ENCODE data around the gene F5.

F5 gene

GRCh38 chr1:169586395-169587255 lies at the start of gene F5:
TSS of gene F5 (minus strand) at chr1:169586481. CDS start at chr1:169586386, 95 bp downstream.
- no peak for DNase-seq

- DNase-seq: no peak
Observed at GRCh38 chr1:169634877-169635276, 48.6 kb upstream of the F5 start.

- no peak for DNase-seq
Observed at GRCh38 chr1:169634145-169634544, 47.9 kb upstream of the F5 start.

GRCh38 chr1:169631249-169631648 lies 45.0 kb upstream of the F5 start:
- no peak for DNase-seq

GRCh38 chr1:169630006-169630405 lies 43.7 kb upstream of the F5 start, which contains the start of gene SELP:
TSS of gene SELP (minus strand) at chr1:169630124. CDS start at chr1:169630074, 50 bp downstream.
- no peak for DNase-seq

GRCh38 chr1:169624912-169625311 lies 38.6 kb upstream of the F5 start:
- no peak for DNase-seq

- no peak for DNase-seq
Observed at GRCh38 chr1:169624122-169624521, 37.8 kb upstream of the F5 start.

- no peak for DNase-seq
Observed at GRCh38 chr1:169623132-169623926, 37.0 kb upstream of the F5 start.

- DNase-seq: no peak
Observed at GRCh38 chr1:169620565-169620964, 34.3 kb upstream of the F5 start.

- no peak for DNase-seq
Observed at GRCh38 chr1:169618367-169618766, 32.1 kb upstream of the F5 start.

- no peak for DNase-seq
Observed at GRCh38 chr1:169615803-169616202, 29.5 kb upstream of the F5 start.

GRCh38 chr1:169610858-169611257 lies 24.6 kb upstream of the F5 start:
- no peak for DNase-seq

GRCh38 chr1:169610108-169610507 lies 23.8 kb upstream of the F5 start:
- no peak for DNase-seq

- no peak for DNase-seq
Observed at GRCh38 chr1:169608226-169608625, 21.9 kb upstream of the F5 start.

GRCh38 chr1:169604781-169605560 lies 18.7 kb upstream of the F5 start:
- DNase-seq: no peak

GRCh38 chr1:169601096-169601881 lies 15.0 kb upstream of the F5 start:
- no peak for DNase-seq

- DNase-seq: no peak
Observed at GRCh38 chr1:169595764-169596711, 9.8 kb upstream of the F5 start.

GRCh38 chr1:169594391-169594790 lies 8.1 kb upstream of the F5 start:
- DNase-seq: no peak

GRCh38 chr1:169590932-169591331 lies 4.7 kb upstream of the F5 start:
- DNase-seq: no peak

GRCh38 chr1:169588785-169589485 lies 2.7 kb upstream of the F5 start:
- no peak for DNase-seq

Measured in NCI-H1436 treated with DMSO at 0.1 percent for 48 hours (cell line).